ENCODE data around the gene HMGCS2.
A peak's percentile ranks its signal among the peaks of the same experiment; 100 is the strongest.

Gene HMGCS2

GRCh38 chr1:119743776-119744597 lies 24.7 kb downstream of the HMGCS2 start:
- DNase-seq (ENCODE audit: low read depth, low spot score), result peak; percentile 85
- no peaks in the 10 kb centered on the region for H3K27me3 ChIP-seq (ENCODE audit: insufficient read depth, insufficient read length)
- no peak for TF ChIP-seq SUZ12 (IDR thresholded peaks at IDR 0.05; ENCODE audit: extremely low read depth, insufficient read depth, insufficient read length)
- no peak for TF ChIP-seq YY1 (IDR thresholded peaks at IDR 0.05; ENCODE audit: insufficient read depth, insufficient read length)
- no peak for TF ChIP-seq ZNF274 (IDR thresholded peaks at IDR 0.05; ENCODE audit: low read depth, low read length)
- no peak overlapping the region for H3K4me3 ChIP-seq (ENCODE audit: insufficient read length, low read depth)
- no peak overlapping the region for H3K9ac ChIP-seq (ENCODE audit: insufficient read length, low read depth)
- H3K36me3 ChIP-seq (ENCODE audit: insufficient read depth, insufficient read length, low read length), result peaks cover 64% of the 10 kb centered on the region
- H3K9me3 ChIP-seq (ENCODE audit: insufficient read depth, low read length), result no peaks in the 10 kb centered on the region
- H3K4me1 ChIP-seq (ENCODE audit: insufficient read depth, insufficient read length), result peaks cover 7% of the 10 kb centered on the region

GRCh38 chr1:119743308-119743707 lies 25.4 kb downstream of the HMGCS2 start:
- Histone ChIP-seq H3K9me3 (ENCODE audit: insufficient read depth, low read length) (no peaks in the 10 kb centered on the region), H3K4me3 (ENCODE audit: insufficient read length, low read depth) (no peak overlapping the region), H3K9ac (ENCODE audit: insufficient read length, low read depth) (no peak overlapping the region), H3K36me3 (ENCODE audit: insufficient read depth, insufficient read length, low read length) (peaks cover 69% of the 10 kb centered on the region), H3K4me1 (ENCODE audit: insufficient read depth, insufficient read length) (peaks cover 8% of the 10 kb centered on the region), H3K27me3 (ENCODE audit: insufficient read depth, insufficient read length) (no peaks in the 10 kb centered on the region)
- no peak for DNase-seq (ENCODE audit: low read depth, low spot score)
- TF ChIP-seq YY1 (IDR thresholded peaks at IDR 0.05; ENCODE audit: insufficient read depth, insufficient read length), result no peak
- TF ChIP-seq SUZ12 (IDR thresholded peaks at IDR 0.05; ENCODE audit: extremely low read depth, insufficient read depth, insufficient read length), result no peak
- TF ChIP-seq ZNF274 (IDR thresholded peaks at IDR 0.05; ENCODE audit: low read depth, low read length), result no peak

GRCh38 chr1:119742677-119743076 lies 26.0 kb downstream of the HMGCS2 start:
- no peaks in the 10 kb centered on the region for H3K27me3 ChIP-seq (ENCODE audit: insufficient read depth, insufficient read length)
- peaks cover 10% of the 10 kb centered on the region for H3K4me1 ChIP-seq (ENCODE audit: insufficient read depth, insufficient read length)
- DNase-seq (ENCODE audit: low read depth, low spot score), result no peak
- TF ChIP-seq SUZ12 (IDR thresholded peaks at IDR 0.05; ENCODE audit: extremely low read depth, insufficient read depth, insufficient read length) (no peak), ZNF274 (IDR thresholded peaks at IDR 0.05; ENCODE audit: low read depth, low read length) (no peak)
- H3K9ac ChIP-seq (ENCODE audit: insufficient read length, low read depth), result no peak overlapping the region
- H3K4me3 ChIP-seq (ENCODE audit: insufficient read length, low read depth), result no peak overlapping the region
- H3K36me3 ChIP-seq (ENCODE audit: insufficient read depth, insufficient read length, low read length), result peaks cover 76% of the 10 kb centered on the region
- no peaks in the 10 kb centered on the region for H3K9me3 ChIP-seq (ENCODE audit: insufficient read depth, low read length)

GRCh38 chr1:119742202-119742601 lies 26.5 kb downstream of the HMGCS2 start:
- Histone ChIP-seq H3K9me3 (ENCODE audit: insufficient read depth, low read length) (no peaks in the 10 kb centered on the region), H3K36me3 (ENCODE audit: insufficient read depth, insufficient read length, low read length) (peaks cover 80% of the 10 kb centered on the region), H3K27me3 (ENCODE audit: insufficient read depth, insufficient read length) (no peaks in the 10 kb centered on the region), H3K9ac (ENCODE audit: insufficient read length, low read depth) (no peak overlapping the region), H3K4me3 (ENCODE audit: insufficient read length, low read depth) (no peak overlapping the region), H3K4me1 (ENCODE audit: insufficient read depth, insufficient read length) (peaks cover 7% of the 10 kb centered on the region)
- no peak for TF ChIP-seq SUZ12 (IDR thresholded peaks at IDR 0.05; ENCODE audit: extremely low read depth, insufficient read depth, insufficient read length)
- TF ChIP-seq YY1 (IDR thresholded peaks at IDR 0.05; ENCODE audit: insufficient read depth, insufficient read length), result no peak
- no peak for TF ChIP-seq ZNF274 (IDR thresholded peaks at IDR 0.05; ENCODE audit: low read depth, low read length)
- no peak for DNase-seq (ENCODE audit: low read depth, low spot score)

- Histone ChIP-seq H3K9me3 (ENCODE audit: insufficient read depth, low read length) (no peaks in the 10 kb centered on the region), H3K4me3 (ENCODE audit: insufficient read length, low read depth) (no peak overlapping the region), H3K9ac (ENCODE audit: insufficient read length, low read depth) (peak overlapping the region; percentile 5), H3K4me1 (ENCODE audit: insufficient read depth, insufficient read length) (peaks cover 9% of the 10 kb centered on the region), H3K36me3 (ENCODE audit: insufficient read depth, insufficient read length, low read length) (peaks cover 91% of the 10 kb centered on the region), H3K27me3 (ENCODE audit: insufficient read depth, insufficient read length) (no peaks in the 10 kb centered on the region)
- no peak for DNase-seq (ENCODE audit: low read depth, low spot score)
- TF ChIP-seq YY1 (IDR thresholded peaks at IDR 0.05; ENCODE audit: insufficient read depth, insufficient read length) (no peak), SUZ12 (IDR thresholded peaks at IDR 0.05; ENCODE audit: extremely low read depth, insufficient read depth, insufficient read length) (no peak), ZNF274 (IDR thresholded peaks at IDR 0.05; ENCODE audit: low read depth, low read length) (no peak)
Observed at GRCh38 chr1:119740896-119741780, 27.6 kb downstream of the HMGCS2 start.

- Histone ChIP-seq H3K4me1 (ENCODE audit: insufficient read depth, insufficient read length) (peaks cover 9% of the 10 kb centered on the region), H3K9ac (ENCODE audit: insufficient read length, low read depth) (no peak overlapping the region), H3K9me3 (ENCODE audit: insufficient read depth, low read length) (no peaks in the 10 kb centered on the region), H3K4me3 (ENCODE audit: insufficient read length, low read depth) (no peak overlapping the region), H3K27me3 (ENCODE audit: insufficient read depth, insufficient read length) (no peaks in the 10 kb centered on the region), H3K36me3 (ENCODE audit: insufficient read depth, insufficient read length, low read length) (peaks cover 98% of the 10 kb centered on the region)
- DNase-seq (ENCODE audit: low read depth, low spot score), result no peak
- TF ChIP-seq YY1 (IDR thresholded peaks at IDR 0.05; ENCODE audit: insufficient read depth, insufficient read length) (no peak), SUZ12 (IDR thresholded peaks at IDR 0.05; ENCODE audit: extremely low read depth, insufficient read depth, insufficient read length) (no peak), ZNF274 (IDR thresholded peaks at IDR 0.05; ENCODE audit: low read depth, low read length) (no peak)
Observed at GRCh38 chr1:119740261-119740660, 28.4 kb downstream of the HMGCS2 start.

- no peak overlapping the region for H3K4me3 ChIP-seq (ENCODE audit: insufficient read length, low read depth)
- DNase-seq (ENCODE audit: low read depth, low spot score), result no peak
- no peak overlapping the region for H3K9ac ChIP-seq (ENCODE audit: insufficient read length, low read depth)
- peaks cover 98% of the 10 kb centered on the region for H3K36me3 ChIP-seq (ENCODE audit: insufficient read depth, insufficient read length, low read length)
- H3K4me1 ChIP-seq (ENCODE audit: insufficient read depth, insufficient read length), result peaks cover 9% of the 10 kb centered on the region
- H3K9me3 ChIP-seq (ENCODE audit: insufficient read depth, low read length), result no peaks in the 10 kb centered on the region
- H3K27me3 ChIP-seq (ENCODE audit: insufficient read depth, insufficient read length), result no peaks in the 10 kb centered on the region
- TF ChIP-seq ZNF274 (IDR thresholded peaks at IDR 0.05; ENCODE audit: low read depth, low read length), result no peak
- no peak for TF ChIP-seq YY1 (IDR thresholded peaks at IDR 0.05; ENCODE audit: insufficient read depth, insufficient read length)
- TF ChIP-seq SUZ12 (IDR thresholded peaks at IDR 0.05; ENCODE audit: extremely low read depth, insufficient read depth, insufficient read length), result no peak
Observed at GRCh38 chr1:119739150-119739549, 29.6 kb downstream of the HMGCS2 start.
